ENCODE results near the gene EEIG1.

EEIG1 gene

DNA sequence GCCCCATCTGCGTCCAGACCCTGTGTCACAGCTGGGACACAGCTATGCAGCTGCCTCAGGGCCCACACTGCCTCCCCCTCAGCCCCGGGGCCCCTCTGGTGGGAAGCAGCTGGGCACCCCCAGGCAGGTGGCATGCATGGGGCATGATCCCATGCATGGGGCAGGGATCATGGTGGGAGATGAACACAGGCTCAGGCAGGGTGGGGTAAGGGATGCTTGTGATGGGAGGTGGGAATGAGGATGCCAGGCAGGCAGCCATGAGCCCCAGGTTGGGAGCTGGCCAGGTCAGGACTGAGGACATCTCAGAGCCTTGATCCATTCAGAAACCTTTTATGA is 19.7 kb downstream of the EEIG1 start:
- FAIRE-seq (no peak), DNase-seq (ENCODE audit: low spot score) (no peak)

DNA sequence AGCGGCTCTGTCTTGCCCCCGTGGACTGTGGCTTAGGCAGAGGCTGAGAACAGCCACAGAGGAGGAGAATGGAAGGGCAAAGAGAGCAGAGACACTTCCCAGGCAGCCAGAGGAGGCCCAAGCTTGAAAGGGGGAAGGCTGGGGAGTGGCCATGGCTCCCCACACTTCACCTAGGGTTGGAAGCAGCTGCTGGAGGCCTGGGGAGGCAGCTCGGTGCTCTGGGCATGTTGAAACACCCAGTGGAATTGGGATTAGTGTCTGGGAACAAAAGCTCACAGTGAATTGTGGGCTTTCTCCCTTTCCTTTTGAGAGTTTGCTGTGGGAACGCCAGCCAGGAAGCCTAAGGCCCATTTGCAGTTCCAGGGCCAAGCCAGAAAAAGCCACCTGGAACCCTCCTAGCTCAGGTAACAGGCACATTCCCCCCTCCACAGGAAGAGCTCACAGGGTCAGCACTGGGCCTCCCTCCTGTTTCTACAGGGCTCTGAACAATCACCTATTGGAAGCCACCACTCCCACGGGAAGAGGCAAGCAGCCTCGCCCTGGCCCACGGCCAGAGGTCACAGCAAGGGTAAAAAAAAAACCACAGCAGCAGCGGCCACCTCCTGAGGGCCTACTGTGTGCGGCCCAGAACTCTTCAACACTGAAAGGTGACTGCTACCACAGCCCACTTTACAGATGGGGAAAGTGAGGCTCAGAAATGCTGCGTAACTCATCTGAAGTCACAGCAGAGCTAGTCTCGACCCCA is 20.2 kb downstream of the EEIG1 start:
- FAIRE-seq, result no peak
- no peak for DNase-seq (ENCODE audit: low spot score)

DNA sequence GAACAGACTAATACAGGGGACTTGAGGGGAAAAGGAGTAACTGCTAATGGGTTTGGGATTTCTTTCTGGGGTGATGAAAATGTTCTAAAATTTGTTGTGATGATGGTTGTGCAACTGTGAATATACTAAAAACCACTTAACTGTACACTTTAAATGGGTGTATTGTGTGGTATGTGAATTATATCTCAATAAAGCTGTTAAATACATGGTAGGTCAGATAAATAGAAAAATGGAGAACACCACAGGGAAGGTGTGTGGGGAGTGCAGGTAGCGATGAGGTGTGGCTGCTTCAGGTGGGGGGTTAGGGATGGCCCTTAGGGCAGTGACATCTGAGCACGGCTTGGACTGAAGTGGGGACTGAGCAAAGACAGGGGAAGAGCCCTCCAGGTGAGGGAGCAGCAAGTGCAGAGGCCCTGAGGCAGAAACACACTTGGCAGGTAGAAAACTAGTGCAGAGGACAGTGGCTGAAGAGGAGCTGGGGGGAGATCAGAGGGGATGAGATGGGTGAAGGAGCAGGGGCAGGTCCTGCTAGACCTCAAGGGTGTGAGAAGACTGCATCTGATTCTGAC is 20.9 kb downstream of the EEIG1 start:
- no peak for DNase-seq (ENCODE audit: low spot score)
- no peak for FAIRE-seq

DNA sequence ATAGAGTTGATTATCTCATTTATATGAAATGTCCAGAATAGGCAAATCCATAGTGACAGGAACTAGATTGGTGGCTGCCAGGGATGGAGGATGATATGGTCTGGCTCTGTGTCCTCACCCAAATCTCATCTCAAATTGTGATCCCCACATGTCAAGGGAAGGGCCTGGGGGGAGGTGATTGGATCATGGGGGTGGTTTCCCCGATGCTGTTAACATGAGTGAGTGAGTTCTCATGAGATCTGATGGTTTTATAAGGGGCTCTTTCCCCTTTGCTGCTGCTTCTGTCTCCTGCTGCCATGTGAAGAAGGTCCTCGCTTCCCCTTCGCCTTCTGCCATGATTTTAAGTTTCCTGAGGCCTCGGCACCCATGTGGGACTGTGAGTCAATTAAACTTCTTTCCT is 21.4 kb downstream of the EEIG1 start:
- no peak for FAIRE-seq
- no peak for DNase-seq (ENCODE audit: low spot score)

DNA sequence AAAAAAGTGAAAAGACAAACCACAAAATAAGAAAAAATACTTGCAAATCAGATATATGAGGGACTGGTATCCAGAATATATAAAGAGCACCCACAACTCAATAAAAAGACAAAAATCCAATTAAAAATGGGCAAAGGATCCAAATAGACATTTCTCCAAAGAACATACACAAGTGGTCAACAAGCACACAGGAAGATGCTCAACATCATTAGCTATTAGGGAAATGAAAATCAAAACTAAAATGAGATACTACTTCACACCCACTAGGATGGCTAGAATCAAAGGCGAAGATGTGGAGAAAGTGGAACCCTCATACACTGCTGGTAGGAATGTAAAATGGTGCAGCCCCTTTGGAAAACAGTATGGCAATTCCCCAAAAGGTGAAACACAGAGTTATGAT is 22.1 kb downstream of the EEIG1 start:
- DNase-seq (ENCODE audit: low spot score), result no peak
- no peak for FAIRE-seq

DNA sequence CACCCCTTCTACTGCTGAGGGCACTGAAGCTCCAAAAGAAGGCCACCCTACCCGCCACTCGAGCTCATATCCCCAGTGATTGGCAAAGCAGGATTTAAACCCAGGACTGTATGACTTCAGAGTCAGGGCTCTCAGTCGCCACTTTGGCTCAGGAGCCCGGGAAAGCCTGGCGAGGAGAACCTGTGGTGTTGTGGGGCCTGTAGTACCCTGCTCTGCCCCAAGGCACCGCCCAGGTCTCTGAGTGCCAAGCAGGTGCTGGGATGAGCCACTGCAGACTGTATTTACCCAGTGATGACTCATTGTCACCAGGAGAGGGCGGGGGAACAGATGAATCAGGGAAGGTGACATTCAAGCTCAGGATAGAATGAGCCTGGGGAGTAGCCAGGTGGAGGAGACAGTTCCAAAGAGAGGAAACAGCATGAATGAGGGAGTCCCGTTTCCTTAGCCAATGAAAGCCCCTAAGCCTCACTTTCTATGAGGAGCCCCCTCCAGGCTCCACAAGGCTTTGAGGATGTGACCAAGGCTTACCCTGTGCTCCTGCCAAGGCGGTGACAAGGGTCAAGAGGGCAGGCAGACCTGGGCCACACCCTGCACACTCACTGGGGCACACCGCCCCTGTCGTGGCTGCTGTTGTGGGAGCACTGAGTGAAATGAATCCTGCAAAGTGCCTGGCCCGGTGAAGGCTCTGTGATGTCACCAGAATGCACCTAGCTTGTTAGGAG is 25.3 kb downstream of the EEIG1 start:
- FAIRE-seq (no peak), DNase-seq (ENCODE audit: low spot score) (peak; percentile 95)

DNA sequence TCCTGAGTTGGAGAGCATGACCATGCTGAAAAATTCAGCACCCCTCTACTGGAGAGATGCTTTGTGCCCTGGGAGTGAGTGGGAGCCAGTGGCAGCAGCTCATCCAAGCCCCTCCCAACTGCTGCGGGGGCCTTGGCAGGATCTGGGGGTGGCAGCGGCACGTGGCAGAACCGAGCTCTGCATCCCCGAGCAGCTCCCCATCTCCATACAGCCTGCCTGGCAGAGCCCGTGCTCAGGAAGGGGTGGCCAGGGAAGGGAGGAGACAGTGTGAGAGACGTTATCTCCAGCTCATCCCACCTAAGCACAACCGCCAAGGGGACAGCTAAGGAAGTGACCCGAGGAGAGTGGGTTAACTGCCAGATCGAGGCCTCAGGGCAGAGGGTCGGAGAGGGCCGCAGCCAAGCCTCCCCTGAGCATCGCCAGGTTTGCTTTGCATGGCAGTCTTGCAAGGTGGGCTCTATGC is 25.9 kb downstream of the EEIG1 start:
- no peak for DNase-seq (ENCODE audit: low spot score)
- FAIRE-seq, result no peak

DNA sequence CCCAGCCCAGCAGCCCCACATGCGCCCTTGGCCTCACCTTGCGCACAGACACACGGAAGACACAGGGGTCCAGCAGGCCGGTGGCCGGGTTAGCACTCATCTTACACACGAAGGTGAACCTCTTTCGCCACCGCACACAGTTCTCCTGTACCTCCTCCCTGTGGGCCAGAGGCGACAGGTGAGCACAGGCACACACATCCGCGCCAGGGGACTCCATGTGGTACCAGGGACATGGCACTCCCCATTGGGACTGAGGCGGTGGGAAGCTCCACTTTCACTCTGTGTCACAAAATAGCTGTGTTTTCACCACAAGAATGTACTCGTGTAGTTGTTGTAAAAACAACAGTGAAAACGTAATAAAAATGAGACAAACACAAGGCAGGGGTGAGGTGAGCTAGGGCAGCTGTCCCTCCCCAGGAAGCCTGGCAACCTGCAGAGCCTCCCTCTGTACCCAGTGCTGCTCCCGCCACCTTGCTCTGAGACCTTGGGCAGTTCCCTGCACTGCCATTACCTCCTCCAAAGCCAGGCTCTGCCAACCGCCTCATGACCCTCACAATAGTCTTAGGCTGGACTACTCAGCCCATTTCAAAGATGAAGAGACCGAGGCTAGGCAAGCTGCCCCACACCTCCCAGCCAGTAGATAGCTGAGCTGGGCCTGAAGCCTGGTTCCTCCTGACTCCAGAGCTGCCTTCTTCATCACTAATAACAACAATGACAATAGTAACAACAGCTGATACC is 26.9 kb downstream of the EEIG1 start:
- no peak for FAIRE-seq
- no peak for DNase-seq (ENCODE audit: low spot score)

DNA sequence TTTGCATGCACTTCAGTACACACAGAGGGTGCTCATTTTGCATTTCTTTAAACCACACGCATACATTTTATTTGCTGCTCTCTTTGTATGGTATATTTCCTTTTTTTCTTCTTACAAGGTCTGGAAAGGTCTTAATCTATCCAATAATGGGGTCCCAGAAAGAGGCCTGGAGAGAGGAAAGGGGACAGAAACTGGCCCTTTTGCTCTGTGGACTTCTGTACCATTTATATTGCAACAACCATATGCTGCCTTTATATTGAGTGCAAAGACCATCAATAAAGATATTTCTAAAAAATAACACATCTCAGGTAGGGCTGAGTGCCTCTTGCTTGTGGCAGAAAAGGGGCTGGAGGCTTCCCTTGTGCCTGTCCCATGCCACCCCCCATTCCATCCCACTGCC is 27.6 kb downstream of the EEIG1 start:
- FAIRE-seq, result no peak
- DNase-seq (ENCODE audit: low spot score), result no peak

DNA sequence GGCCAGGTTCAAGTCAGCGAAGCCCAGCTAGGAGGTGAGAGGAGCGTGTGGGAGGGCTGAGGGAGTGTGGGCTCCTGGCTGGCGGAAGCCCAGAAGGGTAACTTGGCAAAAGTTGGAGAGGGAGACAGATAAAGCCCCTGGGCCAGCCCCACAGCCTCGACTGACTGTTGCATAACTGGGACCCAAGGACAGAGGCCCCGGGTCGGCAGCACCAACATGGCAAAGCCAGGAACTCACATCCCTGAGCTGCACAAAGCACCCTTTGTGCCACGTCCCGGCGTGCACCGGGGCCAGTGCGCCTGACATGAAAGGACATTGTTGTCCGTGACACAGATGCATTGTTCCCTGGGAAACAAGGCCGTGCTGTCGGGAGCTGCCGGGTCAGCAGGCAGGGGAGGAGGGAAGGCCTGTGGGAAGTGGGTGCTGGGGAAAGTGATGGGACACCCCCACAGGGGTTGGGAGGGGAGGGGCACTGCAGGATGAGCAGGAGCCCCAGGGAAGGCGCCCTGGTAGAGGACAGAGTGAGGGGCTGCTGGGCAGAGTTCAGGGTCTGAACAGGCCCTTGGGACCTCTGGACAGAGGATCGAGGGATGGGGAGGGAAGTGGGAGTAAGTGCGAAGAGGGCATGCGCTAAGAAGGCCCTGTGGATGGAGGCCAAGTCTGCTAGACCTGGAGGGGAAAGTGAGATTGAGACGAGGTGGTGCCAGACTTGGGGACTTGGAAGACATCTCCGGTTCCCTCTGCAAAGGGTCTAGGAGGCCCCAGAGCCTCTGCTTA is 30.1 kb downstream of the EEIG1 start:
- peak; percentile 47 for DNase-seq (ENCODE audit: low spot score)
- FAIRE-seq, result no peak

DNA sequence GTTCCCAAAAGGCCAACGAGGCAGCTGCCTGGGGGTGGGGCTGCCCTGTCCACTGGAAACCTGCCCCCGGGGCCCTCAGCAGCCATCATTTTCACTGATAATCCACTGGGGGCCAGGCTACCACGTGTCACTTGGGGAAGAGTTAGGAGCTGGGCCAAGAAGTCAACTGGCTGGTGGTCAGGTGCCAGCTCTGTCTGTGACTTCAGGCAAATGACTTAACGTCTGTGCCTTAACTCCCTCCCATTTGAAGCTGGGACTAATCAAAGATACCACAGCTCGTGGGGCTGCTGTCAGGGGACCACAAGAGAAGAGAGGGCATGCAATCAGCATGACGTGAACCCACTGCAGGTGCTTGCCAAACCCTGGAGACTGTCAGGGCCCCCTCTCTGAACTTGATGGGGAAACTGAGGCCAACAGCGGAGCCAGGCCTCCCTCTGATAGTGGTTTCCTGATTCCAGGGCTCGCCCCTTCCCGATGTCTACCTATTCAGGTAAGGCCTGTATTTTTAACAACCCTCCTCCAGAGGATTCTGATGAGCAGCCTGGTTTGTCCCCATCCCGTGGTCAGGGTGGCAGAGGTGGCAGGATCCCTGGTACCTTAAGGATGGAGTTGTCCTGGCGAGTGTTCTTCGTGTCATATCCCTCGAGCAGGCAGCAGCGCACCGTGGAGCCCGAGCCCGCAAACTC is 30.8 kb downstream of the EEIG1 start:
- no peak for DNase-seq (ENCODE audit: low spot score)
- FAIRE-seq, result no peak

DNA sequence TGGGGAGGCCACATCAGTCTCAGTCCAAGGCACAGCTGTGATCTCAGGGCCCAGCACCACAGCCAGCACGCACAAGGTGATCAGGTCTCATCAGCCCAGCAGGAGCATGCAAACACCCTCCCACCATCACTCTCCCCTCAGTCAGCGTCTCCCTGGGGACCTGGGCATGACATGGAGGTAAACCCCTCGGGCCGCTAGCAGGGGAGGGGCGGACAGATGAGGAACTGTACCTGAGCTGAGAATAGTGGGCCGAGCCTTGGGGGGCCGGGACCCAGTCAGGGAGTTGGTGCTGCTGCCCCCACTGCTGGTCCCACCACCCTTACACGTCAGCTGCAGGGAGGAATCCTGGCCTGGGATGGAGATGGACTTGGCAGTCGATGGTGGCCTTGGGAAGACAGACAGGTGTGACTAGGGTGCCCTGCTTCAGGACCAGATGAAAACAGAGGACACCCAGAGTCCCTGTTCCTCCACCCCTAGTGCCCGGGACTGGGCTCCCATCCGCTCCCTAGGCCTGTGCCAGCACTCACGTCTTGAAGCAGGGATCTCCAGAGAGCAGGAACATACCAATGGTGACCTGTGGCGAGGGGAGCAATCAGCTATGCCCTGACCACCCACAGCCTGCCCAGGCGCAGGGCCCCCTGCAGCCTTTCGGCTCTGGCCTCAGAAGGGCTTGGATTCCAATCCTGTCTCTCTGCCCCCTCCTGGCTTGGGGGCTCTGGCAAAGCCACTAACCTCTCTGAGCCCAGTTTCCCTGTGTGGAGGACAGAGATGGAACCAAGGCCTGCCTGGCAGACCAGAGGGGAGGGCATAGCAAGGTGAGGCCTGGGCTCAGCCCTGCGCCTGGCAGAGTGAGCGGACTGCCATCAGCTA is 32.7 kb downstream of the EEIG1 start:
- DNase-seq (ENCODE audit: low spot score) (no peak), FAIRE-seq (no peak)

DNA sequence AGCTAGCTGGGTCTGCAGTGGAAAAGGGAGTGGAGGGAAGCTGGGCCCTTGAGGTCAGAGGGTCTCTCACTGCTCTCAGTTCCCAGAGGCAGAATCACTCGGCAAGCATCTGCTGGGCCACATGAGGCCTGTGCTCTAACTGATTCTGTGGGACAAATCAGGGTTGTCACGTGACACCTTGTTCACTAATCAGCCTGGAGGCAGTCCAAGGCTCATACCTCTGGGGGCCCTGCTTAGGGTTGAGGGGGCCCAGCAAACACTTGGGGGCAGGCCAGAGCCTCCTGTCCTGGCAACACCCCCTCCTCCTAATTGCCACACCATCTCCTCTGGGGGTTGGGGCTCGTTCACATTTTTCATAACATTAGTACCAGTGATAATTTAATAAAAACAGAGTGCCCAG is 34.1 kb downstream of the EEIG1 start:
- FAIRE-seq (no peak), DNase-seq (ENCODE audit: low spot score) (no peak)

DNA sequence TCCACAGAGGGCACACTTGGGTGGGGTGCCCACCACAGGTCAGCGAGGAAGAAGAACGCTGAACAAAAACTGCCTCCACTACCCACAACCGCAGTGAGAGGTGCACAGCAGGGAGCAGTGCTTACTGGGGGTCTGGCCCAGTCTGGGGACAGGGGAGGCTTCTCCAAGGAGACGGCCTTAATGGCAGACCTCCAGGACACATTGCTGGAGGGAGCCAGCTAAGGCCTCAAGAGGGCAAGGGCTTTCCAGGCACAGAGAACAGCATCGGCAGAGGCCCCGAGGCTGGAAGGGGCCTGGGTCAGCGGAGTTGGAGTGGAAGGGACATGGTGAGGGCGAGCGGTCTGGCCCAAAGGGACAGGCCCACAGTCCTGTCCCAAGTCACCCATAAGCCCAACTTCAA is 34.8 kb downstream of the EEIG1 start:
- no peak for FAIRE-seq
- DNase-seq (ENCODE audit: low spot score), result no peak

DNA sequence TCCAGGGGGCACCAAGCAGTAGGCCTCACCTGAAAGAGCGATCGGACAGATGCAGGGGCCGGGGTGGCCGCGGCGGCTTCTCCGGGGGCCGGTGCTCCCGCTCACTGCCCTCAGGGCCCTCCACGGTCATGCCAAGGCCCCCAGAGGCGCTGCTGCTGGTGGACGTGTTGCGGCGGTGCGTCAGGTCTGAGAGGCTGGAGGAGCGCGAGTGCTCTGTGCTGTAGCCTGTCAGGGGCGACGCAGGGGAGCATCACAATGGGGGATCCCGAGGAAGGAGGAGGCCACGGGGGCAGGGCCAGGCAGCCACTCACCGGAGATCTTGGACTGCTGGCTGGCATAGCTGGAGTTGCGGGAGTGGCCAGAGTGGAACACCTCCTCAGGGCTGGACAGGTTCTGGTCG is 35.5 kb downstream of the EEIG1 start:
- FAIRE-seq (no peak), DNase-seq (ENCODE audit: low spot score) (no peak)

DNA sequence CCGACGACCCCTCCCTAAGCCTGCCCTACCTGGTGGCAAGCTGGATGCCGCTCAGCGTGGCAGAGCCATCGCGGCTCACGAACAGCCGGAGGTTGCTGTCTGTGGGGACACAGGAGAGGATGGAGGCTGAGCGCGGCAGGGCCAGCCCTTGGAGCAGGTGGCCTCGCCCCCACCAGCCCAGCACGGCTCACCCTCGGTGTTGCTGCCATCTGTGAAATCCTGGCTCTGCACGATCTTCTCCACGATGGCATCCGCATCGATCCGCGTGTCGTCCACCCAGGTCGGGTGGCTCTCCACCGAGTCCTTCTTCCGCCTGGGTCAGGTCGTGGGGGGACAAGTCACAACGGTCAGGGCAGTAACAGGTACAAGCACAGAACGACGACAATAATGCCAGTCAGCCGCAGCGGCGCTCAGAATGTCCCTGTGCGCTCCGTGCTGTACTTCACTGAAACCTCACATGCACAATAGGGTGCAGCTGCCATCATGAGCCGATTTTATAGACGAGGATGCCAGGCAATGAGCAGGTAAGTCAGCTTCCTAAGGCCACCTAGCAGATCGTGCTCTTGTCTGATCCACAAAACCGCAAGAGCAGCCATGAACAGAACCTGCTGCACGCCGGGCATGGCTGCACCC is 36.1 kb downstream of the EEIG1 start:
- DNase-seq (ENCODE audit: low spot score) (no peak), FAIRE-seq (no peak)

DNA sequence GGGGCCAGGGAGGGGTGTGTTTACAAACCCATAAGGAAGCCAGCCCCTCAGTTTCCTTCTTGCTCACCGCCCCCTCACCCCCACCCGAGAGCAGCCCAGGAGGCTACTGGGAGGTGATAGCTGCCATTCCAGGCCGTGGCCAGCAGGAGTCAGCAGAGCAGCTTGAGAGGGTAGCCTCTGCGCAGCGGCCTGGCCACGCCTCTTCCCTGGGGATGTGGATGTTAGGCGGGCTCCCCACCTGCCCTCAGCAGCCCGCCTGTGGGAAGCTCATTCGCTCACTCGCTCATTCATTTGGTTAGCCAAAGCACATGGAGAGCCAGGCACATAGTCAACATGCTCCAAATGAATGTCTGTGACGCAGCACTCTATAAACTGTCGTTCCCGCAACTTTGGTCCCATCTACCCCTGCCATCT is 37.1 kb downstream of the EEIG1 start:
- peak; percentile 74 for DNase-seq (ENCODE audit: low spot score)
- FAIRE-seq, result no peak

DNA sequence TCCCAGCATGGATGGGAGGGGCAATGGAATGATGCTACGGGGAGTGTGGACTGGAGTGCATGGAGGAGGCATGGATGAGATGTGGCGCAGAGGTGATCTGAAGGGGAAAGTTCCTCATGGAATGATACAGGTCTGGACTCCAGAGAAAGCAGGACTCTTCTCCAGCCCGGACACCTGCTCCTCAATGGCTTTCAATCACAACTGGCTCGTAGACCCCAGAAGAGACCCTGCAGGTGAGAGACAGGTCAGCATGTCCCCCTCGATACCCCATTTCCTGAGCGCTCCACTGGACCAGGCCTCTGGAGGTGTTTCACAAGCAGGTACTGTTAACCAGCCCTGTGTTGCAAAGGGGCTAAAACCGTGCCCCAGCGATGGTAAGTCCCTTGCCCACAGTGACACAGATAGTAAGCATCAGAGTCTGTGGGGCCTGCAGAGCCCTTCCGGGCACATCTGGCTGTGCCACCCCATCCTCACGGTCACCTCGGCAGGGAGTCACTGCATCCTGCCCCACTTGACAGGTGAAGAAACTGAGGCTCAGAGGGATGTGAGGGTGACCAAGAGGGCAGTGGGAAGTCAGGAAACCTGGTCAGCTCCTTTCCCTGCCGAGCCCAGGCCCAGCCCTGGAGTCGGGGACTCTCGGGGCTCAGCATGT is 37.7 kb downstream of the EEIG1 start:
- FAIRE-seq, result no peak

More for the DNA sequence above, 37.7 kb downstream of the EEIG1 start:
- no peak for DNase-seq (ENCODE audit: low spot score)
